ENCODE results near the gene ZNF426.
"Not testable (repeated sequence)": the region's sequence is repeated elsewhere in the genome, so short reads cannot be mapped to it uniquely, and the experiment has no call there.

ZNF426 gene

GRCh38 chr19:9538183-9539058 is at the start of gene ZNF426:
TSS of gene ZNF426 (minus strand) at chr19:9538645. CDS start at chr19:9536232, 2,413 bp downstream.
- DNase-seq (ENCODE audit: low read depth in 2 of 2) = peak; percentile 48 to 77

- peak; percentile 46 to 62 for DNase-seq (ENCODE audit: low read depth in 2 of 2)
These were observed 48.3 kb upstream of the ZNF426 start for GRCh38 chr19:9586764-9587163.

- DNase-seq (ENCODE audit: low read depth in 2 of 2) = peak; percentile 32 to 67
These were observed 45.8 kb upstream of the ZNF426 start, which contains the start of gene ZNF121 for GRCh38 chr19:9584073-9584833. TSS of gene ZNF121 (minus strand) at chr19:9584504. CDS start at chr19:9568097, 16,407 bp downstream.

- DNase-seq (ENCODE audit: low read depth in 2 of 2) = not testable (repeated sequence)
These were observed 43.8 kb upstream of the ZNF426 start for GRCh38 chr19:9582081-9582725.

- no peak for DNase-seq (ENCODE audit: low read depth in 2 of 2)
These were observed 42.3 kb upstream of the ZNF426 start for GRCh38 chr19:9580728-9581127.

- DNase-seq (ENCODE audit: low read depth in 2 of 2) = no peak
These were observed 31.8 kb upstream of the ZNF426 start for GRCh38 chr19:9570255-9570654.

GRCh38 chr19:9566729-9567128 is 28.3 kb upstream of the ZNF426 start:
- no peak for DNase-seq (ENCODE audit: low read depth in 2 of 2)

GRCh38 chr19:9565900-9566705 is 27.7 kb upstream of the ZNF426 start:
- no peak for DNase-seq (ENCODE audit: low read depth in 2 of 2)

GRCh38 chr19:9552536-9553274 is 14.3 kb upstream of the ZNF426 start:
- no peak for DNase-seq (ENCODE audit: low read depth in 2 of 2)

GRCh38 chr19:9547870-9548269 is 9.4 kb upstream of the ZNF426 start:
- no peak for DNase-seq (ENCODE audit: low read depth in 2 of 2)

GRCh38 chr19:9541281-9541680 is 2.8 kb upstream of the ZNF426 start:
- DNase-seq (ENCODE audit: low read depth in 2 of 2) = not testable (repeated sequence)

- DNase-seq (ENCODE audit: low read depth in 2 of 2) = not testable (repeated sequence)
These were observed 1.5 kb upstream of the ZNF426 start for GRCh38 chr19:9539921-9540320.

- DNase-seq (ENCODE audit: low read depth in 2 of 2) = not testable (repeated sequence)
These were observed 756 bp upstream of the ZNF426 start for GRCh38 chr19:9539201-9539600.

GRCh38 chr19:9535934-9536333 is 2.5 kb downstream of the ZNF426 start:
- no peak for DNase-seq (ENCODE audit: low read depth in 2 of 2)

GRCh38 chr19:9531933-9532332 is 6.5 kb downstream of the ZNF426 start:
- no peak for DNase-seq (ENCODE audit: low read depth in 2 of 2)

GRCh38 chr19:9528757-9529336 is 9.6 kb downstream of the ZNF426 start:
- DNase-seq (ENCODE audit: low read depth in 2 of 2) = no peak

GRCh38 chr19:9523885-9524474 is 14.5 kb downstream of the ZNF426 start:
- DNase-seq (ENCODE audit: low read depth in 2 of 2) = no peak

- no peak for DNase-seq (ENCODE audit: low read depth in 2 of 2)
These were observed 31.2 kb downstream of the ZNF426 start for GRCh38 chr19:9507285-9507684.

- DNase-seq (ENCODE audit: low read depth in 2 of 2) = no peak
These were observed 37.6 kb downstream of the ZNF426 start for GRCh38 chr19:9500796-9501195.

Measured in stimulated activated CD4-positive, alpha-beta T cell treated with anti-CD3 and anti-CD28 coated beads, Interleukin-1b, Interleukin-23, amount 100 ng/mL, for 1 hour (primary cell).